SK-N-SH treated with all-trans-retinoic acid at 6 μM for 48 hours (cell line): Measurements from ENCODE around the gene GAST.

Experiments used
- ATAC-seq: fragments of 200-7000 bp; cut with Tn5 transposase; 3 replicates; pipeline ENCODE4 v1.9.1; 2020; ENCODE audit warnings: mild to moderate bottlenecking, moderate library complexity
- BACH2 ChIP-seq: fragments of 250-450 bp; sonication (Bioruptor Pico); IDR thresholded peaks from 2 replicates; pipeline ENCODE4 v1.9.0; 2021; ENCODE audit warnings: mild to moderate bottlenecking, borderline replicate concordance
- CSDC2 ChIP-seq: fragments of 250-450 bp; sonication (Bioruptor Pico); IDR thresholded peaks from 2 replicates; pipeline ENCODE4 v1.5.0; 2020; ENCODE audit warnings: mild to moderate bottlenecking, moderate library complexity
- CSRNP3 ChIP-seq: fragments of 250-450 bp; sonication (Bioruptor Pico); IDR thresholded peaks from 2 replicates; pipeline ENCODE4 v1.5.1; 2021; ENCODE audit warnings: mild to moderate bottlenecking, moderate library complexity
- ESRRG ChIP-seq: fragments of 250-450 bp; sonication (Bioruptor Pico); IDR thresholded peaks from 2 replicates; pipeline ENCODE4 v1.6.1; 2021; ENCODE audit warnings: mild to moderate bottlenecking
- GLIS3 ChIP-seq: fragments of 250-450 bp; sonication (Bioruptor Pico); IDR thresholded peaks from 2 replicates; pipeline ENCODE4 v1.5.0; 2020; ENCODE audit warnings: mild to moderate bottlenecking, moderate library complexity
- ISL1 ChIP-seq: fragments of 250-450 bp; sonication (Bioruptor Pico); IDR thresholded peaks from 2 replicates; pipeline ENCODE4 v2.1.2; 2022; ENCODE audit warnings: mild to moderate bottlenecking, moderate library complexity
- OSR1 ChIP-seq: fragments of 250-450 bp; sonication (Bioruptor Pico); IDR thresholded peaks from 2 replicates; pipeline ENCODE4 v1.8.0; 2022; ENCODE audit warnings: moderate library complexity, mild to moderate bottlenecking, inconsistent platforms
- PATZ1 ChIP-seq: fragments of 250-450 bp; sonication (Bioruptor Pico); IDR thresholded peaks from 2 replicates; pipeline ENCODE4 v1.8.0; 2020; ENCODE audit warnings: mild to moderate bottlenecking, moderate library complexity, borderline replicate concordance
- POU6F1 ChIP-seq: fragments of 250-450 bp; sonication (Bioruptor Pico); IDR thresholded peaks from 2 replicates; pipeline ENCODE4 v1.8.0; 2021; ENCODE audit warnings: low read depth, mild to moderate bottlenecking, moderate library complexity, borderline replicate concordance
- PPARA ChIP-seq: fragments of 250-450 bp; sonication (Bioruptor Pico); IDR thresholded peaks from 2 replicates; pipeline ENCODE4 v1.5.0; 2020; ENCODE audit warnings: mild to moderate bottlenecking, borderline replicate concordance
- RARB ChIP-seq: fragments of 250-450 bp; sonication (Bioruptor Pico); IDR thresholded peaks from 2 replicates; pipeline ENCODE4 v1.8.0; 2021; ENCODE audit warnings: mild to moderate bottlenecking, moderate library complexity
- SNAI2 ChIP-seq: fragments of 250-450 bp; sonication (Bioruptor Pico); IDR thresholded peaks from 2 replicates; pipeline ENCODE4 v1.5.0; 2020; ENCODE audit warnings: mild to moderate bottlenecking, moderate library complexity
- TCF4 ChIP-seq: fragments of 250-450 bp; sonication (Bioruptor Pico); IDR thresholded peaks from 2 replicates; pipeline ENCODE4 v1.8.0; 2021; ENCODE audit warnings: mild to moderate bottlenecking, moderate library complexity, borderline replicate concordance
- TOX ChIP-seq: fragments of 250-450 bp; sonication (Bioruptor Pico); IDR thresholded peaks from 2 replicates; pipeline ENCODE4 v1.8.0; 2021; ENCODE audit warnings: mild to moderate bottlenecking, moderate library complexity, borderline replicate concordance
- TSHZ2 ChIP-seq: fragments of 250-450 bp; sonication (Bioruptor Pico); IDR thresholded peaks from 2 replicates; pipeline ENCODE4 v1.5.0; 2020; ENCODE audit warnings: mild to moderate bottlenecking, moderate library complexity
- ZC3H10 ChIP-seq: fragments of 250-450 bp; sonication (Bioruptor Pico); IDR thresholded peaks from 2 replicates; pipeline ENCODE4 v1.5.1; 2021; ENCODE audit warnings: mild to moderate bottlenecking, moderate library complexity
- ZFP3 ChIP-seq: fragments of 250-450 bp; sonication (Bioruptor Pico); IDR thresholded peaks from 2 replicates; pipeline ENCODE4 v1.5.0; 2020; ENCODE audit warnings: mild to moderate bottlenecking, moderate library complexity
- ZNF565 ChIP-seq: fragments of 450-650 bp; formaldehyde crosslinking; conservative IDR thresholded peaks from 2 replicates; pipeline ENCODE4 v1.5.0; 2020; ENCODE audit warnings: low read depth, mild to moderate bottlenecking, moderate library complexity
- ZNF70 ChIP-seq: fragments of 450-650 bp; formaldehyde crosslinking; IDR thresholded peaks from 2 replicates; pipeline ENCODE4 v1.5.0; 2020; ENCODE audit warnings: mild to moderate bottlenecking, moderate library complexity
- ZNF8 ChIP-seq: fragments of 450-650 bp; formaldehyde crosslinking; IDR thresholded peaks from 2 replicates; pipeline ENCODE4 v1.5.0; 2020; ENCODE audit warnings: mild to moderate bottlenecking, moderate library complexity

GAST gene

GRCh38 chr17:41735744-41736143, 23.6 kb downstream of the GAST start (continued):
- TF ChIP-seq SNAI2 (CRISPR knock-in tag) (no peak), CSDC2 (CRISPR knock-in tag) (no peak), ZFP3 (CRISPR knock-in tag) (no peak), RARB (CRISPR knock-in tag) (no peak)

- ATAC-seq, result no peak
- TF ChIP-seq TCF4 (no peak), GLIS3 (CRISPR knock-in tag) (no peak), ZFP3 (CRISPR knock-in tag) (no peak), CSRNP3 (no peak), ESRRG (CRISPR knock-in tag) (no peak)
Observed at GRCh38 chr17:41736983-41737679, 25.0 kb downstream of the GAST start.

GRCh38 chr17:41737680-41738023, 25.5 kb downstream of the GAST start:
- peak; percentile 24 for ATAC-seq
- no peak for TF ChIP-seq GLIS3 (CRISPR knock-in tag)
- TF ChIP-seq ESRRG (CRISPR knock-in tag), result no peak
- TF ChIP-seq BACH2 (CRISPR knock-in tag), result no peak
- TF ChIP-seq RARB (CRISPR knock-in tag), result no peak
- no peak for TF ChIP-seq ZNF8 (CRISPR knock-in tag)
- no peak for TF ChIP-seq CSDC2 (CRISPR knock-in tag)
- TF ChIP-seq PPARA (CRISPR knock-in tag), result no peak
- TF ChIP-seq ISL1 (CRISPR knock-in tag), result no peak
- no peak for TF ChIP-seq ZC3H10 (CRISPR knock-in tag)
- TF ChIP-seq TSHZ2 (CRISPR knock-in tag), result no peak
- TF ChIP-seq PATZ1 (CRISPR knock-in tag), result no peak
- TF ChIP-seq ZNF565 (CRISPR knock-in tag), result no peak
- TF ChIP-seq OSR1 (CRISPR knock-in tag), result no peak
- TF ChIP-seq ZNF70 (CRISPR knock-in tag), result no peak
- no peak for TF ChIP-seq TOX (CRISPR knock-in tag)
- no peak for TF ChIP-seq POU6F1 (CRISPR knock-in tag)
- TF ChIP-seq TCF4, result no peak
- TF ChIP-seq CSRNP3, result no peak
- no peak for TF ChIP-seq SNAI2 (CRISPR knock-in tag)
